ENCODE measurements around the gene AIMP1. TPM values are rescaled to one million over a fixed set of nuclear protein-coding genes. Genes with fewer than 3 reads are reported as not detected.

Gene AIMP1
- total RNA-seq, 1 donor from 2014 or later = 27.4 TPM

- DNase-seq (ENCODE audit: low read depth) (no peak), FAIRE-seq (no peak)
- Histone ChIP-seq H3K27me3 (ENCODE audit: control insufficient read depth, insufficient read depth, low read length) (no peaks in the 10 kb centered on the region), H3K36me3 (ENCODE audit: control insufficient read depth, insufficient read depth, low read length) (no peaks in the 10 kb centered on the region), H3K4me3 (ENCODE audit: low read depth, low read length) (no peak overlapping the region)
- TF ChIP-seq CTCF (IDR thresholded peaks at IDR 0.05; ENCODE audit: insufficient read depth, low read length, severe bottlenecking) = no peak
These were observed 12.6 kb upstream of the AIMP1 start for GRCh38 chr4:106303548-106304281.

DNA sequence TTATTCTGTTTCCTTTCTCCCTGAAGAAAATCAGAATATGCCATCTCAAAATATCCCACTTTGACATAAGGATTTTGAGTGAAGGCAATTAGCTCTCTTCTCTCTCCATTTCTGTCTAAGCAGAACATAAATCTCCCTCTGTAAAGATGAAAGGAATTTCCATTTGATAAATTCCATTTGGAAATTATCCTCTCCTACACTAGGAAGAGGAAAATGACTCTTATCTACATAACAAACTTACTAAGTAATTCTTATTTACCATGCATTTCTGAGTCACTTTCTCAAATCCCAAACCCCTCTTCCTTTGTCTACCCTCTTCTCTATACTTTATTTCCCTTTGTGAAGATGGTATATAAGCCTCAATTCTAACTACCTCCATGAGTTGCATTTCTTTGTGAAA is 11.7 kb upstream of the AIMP1 start:
- TF ChIP-seq CTCF (IDR thresholded peaks at IDR 0.05; ENCODE audit: insufficient read depth, low read length, severe bottlenecking) = no peak
- no peaks in the 10 kb centered on the region for H3K36me3 ChIP-seq (ENCODE audit: control insufficient read depth, insufficient read depth, low read length)
- FAIRE-seq (no peak), DNase-seq (ENCODE audit: low read depth) (no peak)
- H3K27me3 ChIP-seq (ENCODE audit: control insufficient read depth, insufficient read depth, low read length) = no peaks in the 10 kb centered on the region
- no peak overlapping the region for H3K4me3 ChIP-seq (ENCODE audit: low read depth, low read length)

- Histone ChIP-seq H3K27me3 (ENCODE audit: control insufficient read depth, insufficient read depth, low read length) (no peaks in the 10 kb centered on the region), H3K36me3 (ENCODE audit: control insufficient read depth, insufficient read depth, low read length) (no peaks in the 10 kb centered on the region), H3K4me3 (ENCODE audit: low read depth, low read length) (no peak overlapping the region)
- DNase-seq (ENCODE audit: low read depth) = peak; percentile 13
- no peak for TF ChIP-seq CTCF (IDR thresholded peaks at IDR 0.05; ENCODE audit: insufficient read depth, low read length, severe bottlenecking)
- FAIRE-seq = peak; percentile 13
These were observed 10.8 kb upstream of the AIMP1 start for GRCh38 chr4:106305435-106306055.

- DNase-seq (ENCODE audit: low read depth) (no peak), FAIRE-seq (no peak)
- Histone ChIP-seq H3K4me3 (ENCODE audit: low read depth, low read length) (no peak overlapping the region), H3K27me3 (ENCODE audit: control insufficient read depth, insufficient read depth, low read length) (no peaks in the 10 kb centered on the region), H3K36me3 (ENCODE audit: control insufficient read depth, insufficient read depth, low read length) (no peaks in the 10 kb centered on the region)
- TF ChIP-seq CTCF (IDR thresholded peaks at IDR 0.05; ENCODE audit: insufficient read depth, low read length, severe bottlenecking) = no peak
These were observed 9.8 kb upstream of the AIMP1 start for GRCh38 chr4:106306561-106306960.

GRCh38 chr4:106312377-106312776 is 4.0 kb upstream of the AIMP1 start:
- FAIRE-seq = no peak
- no peak overlapping the region for H3K4me3 ChIP-seq (ENCODE audit: low read depth, low read length)
- TF ChIP-seq CTCF (IDR thresholded peaks at IDR 0.05; ENCODE audit: insufficient read depth, low read length, severe bottlenecking) = no peak
- DNase-seq (ENCODE audit: low read depth) = no peak
- no peaks in the 10 kb centered on the region for H3K36me3 ChIP-seq (ENCODE audit: control insufficient read depth, insufficient read depth, low read length)
- no peaks in the 10 kb centered on the region for H3K27me3 ChIP-seq (ENCODE audit: control insufficient read depth, insufficient read depth, low read length)

All from bronchial epithelial cell (primary cell).